Uterus (tissue), 2 donors: ENCODE data around the gene TNFRSF9.

Source experiments
- CTCF ChIP-seq, 4 experiments: fragments of 200-600 bp in 2 of 4; fragments of 450-650 bp in 2 of 4; sonication (generic) in 2 of 4; IDR thresholded peaks; one replicate each; pipeline ENCODE4 v1.5.1; 2016 to 2019; ENCODE audit warnings: antibody characterized with exemption in 4 of 4, mild to moderate bottlenecking in 2 of 4, moderate library complexity in 1 of 4
- POLR2A ChIP-seq, 2 donors: fragments of 450-650 bp; IDR thresholded peaks; one replicate each; pipeline ENCODE4 v1.6.1; 2016; ENCODE audit warnings: antibody characterized with exemption in 2 of 2, mild to moderate bottlenecking in 1 of 2, moderate library complexity in 1 of 2

GRCh38 chr1:7891804-7892203 is 48.8 kb downstream of the TNFRSF9 start:
- TF ChIP-seq CTCF (IDR thresholded peaks at IDR 0.05): no peak
- TF ChIP-seq POLR2A (IDR thresholded peaks at IDR 0.05): no peak
